Posterior vena cava (tissue), 2 donors: ENCODE results near the gene PTPRN2. TPM values are rescaled to one million over a fixed set of nuclear protein-coding genes. Genes with fewer than 3 reads are reported as not detected.
"Not testable (repeated sequence)": the region's sequence is repeated elsewhere in the genome, so short reads cannot be mapped to it uniquely, and the experiment has no call there.

Experiments
- DNase-seq: peaks from one replicate; pipeline ENCODE4 v3.0.0-alpha.2; 2020; ENCODE audit warnings: low spot score
- intact Hi-C, 2 donors: fragments of 100-400 bp; cut with DNase I; formaldehyde crosslinking; loops; one replicate each; pipeline versions ENCODE4 v1.14.1 to v1.14.2; 2022 to 2023
- total RNA-seq, 2 donors: library from RNA; stranded (reverse); fragmentation: NEBNext Ultra II Directional; extraction: Animal tissue kit (Norgen Biotek cat#: 25700); gene quantifications; one replicate each; pipeline ENCODE4 v1.2.1, GENCODE V29; 2021
- donor health status: DM: yes; HTN: yes; CAD: no.
- donor health status: DM: yes; HTN: yes; CAD: no.

PTPRN2 gene
- total RNA-seq, 2 donors from 2014 or later: 1.6 to 2.8 TPM

DNA sequence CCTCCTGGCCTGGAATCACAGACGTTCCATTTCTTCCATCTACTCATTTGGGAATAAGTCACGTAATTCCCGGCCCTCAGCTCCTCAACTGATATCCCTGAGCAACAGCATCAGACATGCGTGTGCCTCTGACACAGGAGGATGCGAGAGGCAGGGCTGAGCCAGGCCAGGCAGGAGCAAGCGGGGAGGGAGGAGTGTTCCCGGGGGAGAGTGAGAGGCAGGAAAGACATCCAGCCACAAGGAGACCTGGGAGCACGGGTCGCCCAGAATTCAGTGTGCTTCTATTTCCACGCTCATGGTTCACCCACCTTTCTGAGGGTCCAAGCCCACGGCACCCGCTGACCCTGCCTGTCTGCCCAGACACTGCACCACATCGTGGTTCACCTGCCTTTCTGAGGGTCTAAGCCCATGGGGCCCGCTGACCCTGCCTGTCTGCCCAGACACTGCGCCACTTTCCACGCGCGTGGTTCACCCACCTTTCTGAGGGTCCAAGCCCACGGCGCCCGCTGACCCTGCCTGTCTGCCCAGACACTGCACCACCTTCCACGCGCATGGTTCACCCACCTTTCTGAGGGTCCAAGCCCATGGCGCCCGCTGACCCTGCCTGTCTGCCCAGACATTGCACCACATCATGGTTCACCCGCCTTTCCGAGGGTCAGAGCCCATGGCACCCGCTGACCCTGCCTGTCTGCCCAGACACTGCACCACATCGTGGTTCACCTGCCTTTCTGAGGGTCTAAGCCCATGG is 293.0 kb downstream of the PTPRN2 start:
- intact Hi-C loops, DNase-seq: not testable (repeated sequence)

GRCh38 chr7:158292948-158293347 is 294.7 kb downstream of the PTPRN2 start:
- intact Hi-C loops: no loop called here
- DNase-seq: no peak

- DNase-seq: no peak
- intact Hi-C loops: no loop called here
These were observed 295.6 kb downstream of the PTPRN2 start for GRCh38 chr7:158291998-158292397.

DNA sequence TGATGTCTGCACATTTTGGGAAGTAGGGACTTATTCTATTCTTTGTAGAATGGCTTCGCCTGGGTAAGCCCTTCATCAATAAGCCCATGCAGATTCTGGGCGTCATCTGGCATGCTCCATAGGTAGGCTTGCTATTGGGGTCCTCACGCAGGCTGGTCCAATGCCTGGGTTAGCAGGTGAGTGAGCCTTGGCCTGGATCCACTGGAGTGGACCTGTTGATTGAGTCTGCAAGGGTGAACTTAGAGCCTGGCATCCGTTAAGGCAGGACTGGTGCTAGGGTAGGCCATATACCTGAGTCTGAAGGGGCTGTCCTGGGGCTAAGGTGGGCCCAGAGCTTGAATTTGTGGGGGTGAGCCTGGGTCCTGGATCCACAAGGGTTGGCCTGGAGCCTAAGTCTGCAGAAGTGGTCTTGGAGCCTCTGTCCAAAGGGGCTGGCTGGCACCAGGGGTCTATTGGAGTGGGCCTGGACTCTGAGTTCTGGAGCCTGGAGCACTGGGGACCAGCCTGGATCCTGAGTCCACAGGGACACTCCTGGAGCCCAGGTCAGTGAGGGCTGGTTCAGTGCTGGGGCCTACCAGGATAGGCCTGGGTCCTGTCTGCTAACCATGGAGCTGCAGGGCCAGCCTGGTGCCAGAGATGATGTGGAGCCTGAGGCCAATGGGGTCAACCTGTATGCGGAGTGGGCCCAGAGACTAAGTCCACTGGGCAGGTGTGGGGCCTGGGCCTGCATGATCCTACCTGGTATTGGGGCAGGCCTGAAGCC is 297.7 kb downstream of the PTPRN2 start:
- DNase-seq: peak; percentile 38
- intact Hi-C loops: no loop called here

- no peak for DNase-seq
- intact Hi-C loops: no loop called here
These were observed 298.4 kb downstream of the PTPRN2 start for GRCh38 chr7:158289231-158289630.

GRCh38 chr7:158286210-158286609 is 301.4 kb downstream of the PTPRN2 start:
- DNase-seq: no peak
- intact Hi-C loops: no loop called here

- intact Hi-C loops: no loop called here
- DNase-seq: no peak
These were observed 302.2 kb downstream of the PTPRN2 start for GRCh38 chr7:158285383-158285770.

DNA sequence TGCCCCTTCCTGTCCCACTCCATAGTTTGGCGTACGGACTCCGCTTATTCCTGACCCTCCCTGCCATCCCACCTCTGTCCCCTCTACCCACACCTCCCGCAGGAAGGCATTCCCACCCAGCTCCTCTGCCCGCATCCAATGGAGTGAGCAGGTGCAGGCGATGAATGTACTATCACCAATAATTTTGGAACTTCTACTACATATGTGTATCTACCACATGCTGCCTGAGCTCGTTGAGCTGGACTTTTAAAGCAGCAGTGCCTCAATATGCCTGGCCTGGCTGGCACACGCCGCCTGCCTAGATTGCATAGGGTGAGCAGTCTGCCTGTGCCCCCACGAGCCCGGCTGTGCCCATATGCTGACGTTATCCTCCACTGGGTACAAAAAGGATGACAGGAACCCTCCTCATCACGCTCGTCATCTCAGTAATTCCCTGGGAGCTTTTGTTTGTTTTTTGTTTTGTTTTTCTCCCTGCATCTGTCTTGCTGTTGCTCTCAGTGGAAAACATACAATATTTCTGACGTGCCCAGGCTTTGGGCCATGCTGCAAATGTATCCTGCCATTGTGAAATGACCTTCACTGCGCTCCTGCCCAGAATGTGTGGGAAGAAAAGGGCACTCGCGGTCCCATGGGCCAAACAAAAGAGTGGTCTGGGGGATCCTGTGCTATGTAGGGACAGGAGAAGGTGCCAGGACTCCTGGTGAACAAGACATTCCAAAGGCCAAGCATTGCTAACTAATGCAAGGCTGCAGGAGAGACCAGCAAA is 302.8 kb downstream of the PTPRN2 start:
- DNase-seq: no peak
- intact Hi-C loops: no loop called here

GRCh38 chr7:158284121-158284520 is 303.5 kb downstream of the PTPRN2 start:
- no peak for DNase-seq

GRCh38 chr7:158283016-158283974 is 304.3 kb downstream of the PTPRN2 start:
- peak; percentile 59 for DNase-seq
- intact Hi-C loops: no loop called here

More at GRCh38 chr7:158284121-158284520, 303.5 kb downstream of the PTPRN2 start:
- intact Hi-C loops: no loop called here

DNA sequence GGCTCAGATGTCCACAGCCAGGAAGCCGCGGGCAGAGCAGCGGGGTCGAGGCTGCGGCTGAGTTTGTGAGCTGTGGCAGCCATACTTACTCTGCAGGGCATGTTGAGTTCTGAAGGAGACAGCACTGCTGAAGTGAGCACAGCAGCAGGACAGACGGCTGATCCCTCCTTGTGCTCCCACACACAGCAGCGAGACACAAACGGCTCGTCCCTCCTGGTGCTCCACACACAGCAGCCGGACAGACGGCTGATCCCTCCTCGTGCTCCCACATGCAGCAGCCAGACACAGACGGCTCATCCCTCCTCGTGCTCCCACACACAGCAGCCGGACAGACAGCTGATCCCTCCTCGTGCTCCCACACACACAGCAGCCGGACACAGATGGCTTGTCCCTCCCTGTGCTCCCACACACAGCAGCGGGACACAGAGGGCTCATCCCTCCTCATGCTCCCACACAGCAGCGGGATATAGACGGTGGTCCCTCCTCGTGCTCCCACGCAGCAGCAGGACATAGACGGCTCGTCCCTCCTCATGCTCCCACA is 305.1 kb downstream of the PTPRN2 start:
- intact Hi-C loops: no loop called here
- DNase-seq: peak; percentile 58

DNA sequence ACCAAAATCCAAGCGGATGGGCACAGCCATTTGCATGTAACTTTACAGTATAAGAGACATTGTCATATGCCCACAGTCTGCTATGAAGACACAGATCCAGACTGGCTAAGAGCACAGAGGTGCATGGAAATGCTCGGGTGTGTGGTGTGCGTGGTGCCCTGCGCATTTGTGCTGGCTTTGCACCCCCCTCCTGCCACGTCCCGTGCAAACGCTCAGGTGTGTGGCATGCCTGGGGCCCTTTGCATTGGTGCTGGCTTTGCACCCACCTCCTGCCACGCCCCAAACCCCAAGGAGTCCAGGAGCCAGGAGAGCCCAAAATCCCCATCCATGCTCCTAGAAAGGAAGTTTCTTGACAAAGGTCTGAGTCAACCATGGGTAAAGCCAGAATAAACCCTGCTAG is 306.2 kb downstream of the PTPRN2 start:
- no peak for DNase-seq
- intact Hi-C loops: no loop called here

DNA sequence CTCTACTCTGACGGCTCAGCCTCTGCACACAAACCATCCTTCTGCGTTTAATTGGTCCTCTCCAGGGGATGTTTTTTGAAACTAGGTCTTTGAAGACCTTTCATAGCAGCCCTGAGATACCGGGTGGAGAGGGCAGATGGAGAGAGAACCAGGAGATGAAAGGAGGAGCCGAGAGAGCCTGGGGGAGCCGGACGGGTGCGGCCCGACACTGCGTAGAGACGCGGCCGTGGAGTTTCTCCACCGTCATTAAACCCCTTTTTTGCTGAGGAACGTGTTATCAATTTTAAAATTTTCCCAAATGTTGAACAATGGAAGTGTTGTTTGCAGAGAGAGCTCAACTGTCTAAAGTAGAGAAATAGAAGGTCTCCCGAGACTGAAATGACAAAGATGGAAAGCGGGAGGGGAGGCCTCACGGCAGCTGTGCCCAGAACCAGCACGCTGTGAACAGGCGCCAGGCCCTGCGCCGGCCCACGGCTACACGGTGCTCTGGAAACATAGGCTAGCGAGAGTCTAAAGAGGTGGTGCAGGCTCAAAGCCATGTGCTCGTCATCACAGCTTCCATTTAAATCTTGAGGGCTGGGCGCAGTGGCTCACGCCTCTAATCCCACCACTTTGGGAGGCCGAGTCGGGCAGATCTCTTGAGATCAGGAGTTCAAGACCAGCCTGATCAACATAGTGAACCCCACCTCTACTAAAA is 307.0 kb downstream of the PTPRN2 start:
- DNase-seq: peak; percentile 50
- intact Hi-C loops: no loop called here

- intact Hi-C loops: no loop called here
- peak; percentile 75 for DNase-seq
These were observed 307.8 kb downstream of the PTPRN2 start for GRCh38 chr7:158279539-158280447.

DNA sequence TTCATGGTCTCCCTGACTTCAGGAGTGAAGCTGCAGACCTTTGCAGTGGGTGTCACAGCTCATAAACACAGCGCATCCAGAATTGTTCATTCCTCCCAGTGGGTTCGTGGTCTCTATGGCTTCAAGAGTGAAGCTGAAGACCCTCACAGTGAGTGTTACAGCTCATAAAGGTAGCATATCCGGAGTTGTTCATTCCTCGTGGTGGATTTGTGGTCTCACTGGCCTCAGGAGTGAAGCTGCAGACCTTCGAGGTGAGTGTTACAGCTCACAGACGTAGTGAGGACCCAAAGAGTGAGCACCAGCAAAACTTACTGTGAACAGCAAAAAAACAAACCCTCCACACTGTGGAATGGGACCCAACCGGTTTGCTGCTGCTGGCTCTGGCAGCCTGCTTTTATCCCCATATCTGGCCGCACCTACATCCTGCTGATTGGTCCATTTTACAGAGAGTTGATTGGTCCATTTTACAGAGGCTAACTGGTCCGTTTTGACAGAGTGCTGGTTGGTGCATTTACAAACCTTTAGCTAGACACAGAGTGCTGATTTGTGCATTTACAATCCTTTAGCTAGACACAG is 308.8 kb downstream of the PTPRN2 start:
- DNase-seq: peak; percentile 46
- intact Hi-C loops: no loop called here

- intact Hi-C loops: no loop called here
- peak; percentile 68 for DNase-seq
These were observed 310.1 kb downstream of the PTPRN2 start for GRCh38 chr7:158277219-158278141.
